Endometrium (tissue), 2 donors: ENCODE data around the gene CBLIF.
"Not testable (repeated sequence)": the region's sequence is repeated elsewhere in the genome, so short reads cannot be mapped to it uniquely, and the experiment has no call there.

Source experiments
- FAIRE-seq: peaks from 2 replicates; lab custom pipeline; 2012; peaks lifted over from hg19 to GRCh38; lab: Jason Lieb, UNC
- donor health status: control.
- donor health status: control.

CBLIF gene

DNA sequence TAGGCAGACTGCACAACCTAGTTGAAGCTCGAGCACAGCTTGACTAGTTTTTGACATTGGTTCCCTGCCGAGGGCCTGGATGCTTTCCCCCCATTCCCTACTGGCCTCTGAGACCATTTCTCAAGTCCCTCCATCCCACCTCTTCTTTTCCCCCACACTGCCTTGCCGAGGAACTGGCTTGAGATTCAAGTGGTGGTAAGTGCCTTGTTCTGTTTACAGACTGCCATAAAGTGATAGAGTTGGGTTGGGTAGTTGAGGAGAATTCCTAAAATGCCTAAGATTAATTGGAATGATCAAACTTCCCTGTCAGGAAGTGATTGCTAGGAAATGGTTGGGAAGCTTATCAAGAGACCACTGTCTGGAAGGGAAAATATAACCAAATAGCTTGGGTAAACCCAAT is 50.9 kb downstream of the CBLIF start:
- no peak for FAIRE-seq

DNA sequence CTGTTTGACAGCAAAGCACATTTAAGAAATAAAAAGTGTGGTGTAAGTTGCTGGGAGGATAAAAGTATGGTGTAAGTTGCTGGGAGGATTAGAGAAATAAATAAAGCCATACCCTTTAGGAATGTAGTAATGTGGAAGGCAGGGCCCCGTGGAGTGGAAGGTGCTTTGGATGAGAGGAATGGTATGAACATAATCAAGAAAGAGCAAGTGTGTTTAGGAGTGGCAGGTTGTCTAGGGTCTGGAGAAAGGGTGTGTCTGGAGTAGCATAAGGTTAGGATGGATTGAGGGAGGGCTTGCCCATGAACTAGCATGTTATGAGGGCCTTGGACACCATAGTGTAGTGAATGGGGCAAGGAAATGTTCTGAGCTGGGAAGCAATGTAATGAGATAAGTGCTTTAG is 52.8 kb downstream of the CBLIF start:
- no peak for FAIRE-seq

GRCh38 chr11:59791639-59792038 is 53.7 kb downstream of the CBLIF start:
- no peak for FAIRE-seq

DNA sequence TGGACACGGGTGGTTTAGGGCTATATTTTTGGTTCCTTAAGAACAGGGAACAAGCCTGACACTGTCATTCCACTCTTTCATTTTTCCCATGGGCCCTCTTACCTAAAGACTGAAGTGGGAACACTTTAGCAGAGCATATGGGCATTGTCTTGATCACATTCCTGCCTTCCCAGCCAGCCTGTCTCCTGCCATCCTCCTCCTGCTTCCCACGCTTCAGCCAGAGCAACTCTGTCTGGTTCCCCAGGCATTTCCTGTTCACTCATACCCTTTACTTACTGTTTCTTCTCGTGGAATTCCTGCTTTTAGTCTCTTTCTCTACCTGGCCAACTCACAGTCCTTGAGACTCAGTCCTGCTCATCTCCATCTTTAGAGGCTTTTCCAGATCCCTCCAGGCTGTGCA is 57.5 kb downstream of the CBLIF start:
- FAIRE-seq: no peak

DNA sequence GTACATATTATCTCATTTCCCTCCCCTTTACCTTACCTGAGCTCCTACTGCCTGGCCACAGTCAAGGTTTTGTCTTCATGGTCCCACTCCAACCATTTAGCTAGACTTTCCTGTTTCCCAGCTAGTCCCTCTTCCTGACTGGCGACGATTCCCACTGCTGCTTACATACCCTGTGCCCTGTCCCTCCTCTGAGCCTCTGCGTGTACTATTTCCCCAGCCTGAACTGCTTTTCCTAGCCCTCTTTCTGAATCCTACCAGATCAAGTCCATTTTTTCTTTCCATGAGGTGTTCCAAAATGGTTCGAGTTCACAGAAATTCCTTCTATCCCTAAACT is 58.1 kb downstream of the CBLIF start:
- no peak for FAIRE-seq

- FAIRE-seq: no peak
These were observed 59.5 kb downstream of the CBLIF start for GRCh38 chr11:59785818-59786217.

GRCh38 chr11:59784441-59784840 is 60.9 kb downstream of the CBLIF start:
- not testable (repeated sequence) for FAIRE-seq

DNA sequence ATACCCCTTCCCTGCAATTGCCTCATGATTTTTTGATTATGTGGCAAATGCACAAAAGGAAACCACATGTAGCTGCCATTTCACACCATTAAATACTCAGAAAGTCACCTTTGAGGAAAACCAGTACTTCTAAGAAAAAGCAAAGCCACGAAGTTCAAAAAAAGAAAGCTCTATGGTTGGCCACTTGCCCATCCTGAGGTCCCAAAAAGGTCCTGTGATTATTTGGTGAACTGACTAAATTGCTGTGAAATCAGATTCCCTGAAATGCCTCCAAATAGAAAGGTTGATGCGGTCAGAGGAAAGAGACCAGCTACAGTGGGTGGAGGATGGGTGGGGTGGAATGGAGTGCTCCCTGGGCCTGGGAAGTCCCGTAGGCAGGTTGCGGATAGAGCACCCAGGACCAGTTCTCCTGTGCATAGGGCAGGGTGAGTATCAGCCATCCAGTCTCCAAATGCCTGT is 61.6 kb downstream of the CBLIF start:
- no peak for FAIRE-seq

- no peak for FAIRE-seq
These were observed 63.2 kb downstream of the CBLIF start for GRCh38 chr11:59782080-59782479.

DNA sequence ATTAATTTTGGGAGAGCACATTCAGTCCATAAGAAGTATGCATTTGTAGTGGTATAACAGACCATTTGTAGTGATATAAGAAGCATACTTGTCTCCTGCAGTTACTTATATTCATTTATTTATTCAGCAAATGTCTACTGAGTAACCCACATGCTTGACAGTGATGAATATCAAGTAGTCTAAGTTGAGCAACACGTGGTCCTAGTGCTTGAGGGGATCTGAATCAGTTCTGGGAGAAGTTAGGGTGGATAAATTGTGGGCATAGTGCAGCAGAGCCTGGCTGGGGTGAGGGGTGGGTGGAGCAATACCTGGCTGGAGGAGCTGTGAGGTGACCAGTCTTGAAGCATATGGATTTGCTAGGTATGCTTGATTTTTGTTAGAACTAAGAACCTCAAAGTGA is 65.8 kb downstream of the CBLIF start:
- FAIRE-seq: no peak
